ENCODE results near the gene MAN1B1.

MAN1B1 gene

DNA sequence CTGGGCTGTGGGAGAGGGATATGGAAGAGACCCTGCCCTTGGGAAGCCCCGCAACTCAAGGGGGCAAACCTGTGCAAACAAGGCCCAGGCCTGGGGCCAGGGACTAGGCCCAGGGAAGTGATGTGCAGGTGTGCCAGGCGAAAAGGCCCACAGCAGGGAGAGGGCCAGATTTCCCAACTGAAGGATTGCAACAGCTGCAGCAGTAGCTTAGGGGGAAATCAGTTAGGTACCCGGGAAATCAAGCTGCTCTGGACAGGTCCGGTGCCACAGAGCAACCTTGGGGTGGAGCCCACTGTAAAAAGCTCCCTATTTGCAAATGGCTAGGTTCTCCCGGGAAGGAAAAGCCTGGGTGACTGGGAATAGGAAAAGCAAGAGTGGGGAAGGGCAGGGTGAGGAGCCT is 62.6 kb downstream of the MAN1B1 start:
- no peak for DNase-seq

DNA sequence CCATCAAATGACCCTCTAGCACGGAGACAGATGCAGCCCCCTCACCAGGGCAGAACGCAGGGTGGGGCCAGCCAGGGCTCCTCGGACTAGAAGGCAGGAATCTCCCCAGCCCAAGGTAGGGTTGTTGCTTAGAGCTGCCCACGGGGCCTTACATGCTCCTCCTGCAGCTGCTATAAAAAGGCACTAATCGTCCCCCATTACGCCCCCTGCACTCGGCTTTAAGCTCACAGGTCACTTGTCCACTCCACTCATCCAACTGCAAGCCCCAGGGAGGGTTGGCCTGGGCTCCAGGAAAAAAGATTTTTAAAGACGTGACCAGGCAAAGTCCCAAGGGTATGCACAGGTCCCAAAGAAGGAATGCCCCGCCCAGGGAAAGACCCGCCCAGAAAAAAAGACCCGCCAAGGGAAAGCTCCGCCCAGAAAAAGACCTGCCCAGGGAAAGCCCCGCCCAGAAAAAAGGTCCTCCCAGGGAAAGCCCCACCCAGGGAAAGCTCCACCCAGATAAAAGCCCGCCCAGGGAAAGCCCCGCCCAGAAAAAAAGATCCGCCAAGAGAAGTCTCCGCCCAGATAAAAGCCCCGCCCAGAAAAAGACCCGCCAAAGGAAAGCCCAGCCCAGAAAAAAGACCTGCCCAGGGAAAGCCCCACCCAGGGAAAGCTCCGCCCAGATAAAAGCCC is 63.3 kb downstream of the MAN1B1 start:
- peak; percentile 95 for DNase-seq

DNA sequence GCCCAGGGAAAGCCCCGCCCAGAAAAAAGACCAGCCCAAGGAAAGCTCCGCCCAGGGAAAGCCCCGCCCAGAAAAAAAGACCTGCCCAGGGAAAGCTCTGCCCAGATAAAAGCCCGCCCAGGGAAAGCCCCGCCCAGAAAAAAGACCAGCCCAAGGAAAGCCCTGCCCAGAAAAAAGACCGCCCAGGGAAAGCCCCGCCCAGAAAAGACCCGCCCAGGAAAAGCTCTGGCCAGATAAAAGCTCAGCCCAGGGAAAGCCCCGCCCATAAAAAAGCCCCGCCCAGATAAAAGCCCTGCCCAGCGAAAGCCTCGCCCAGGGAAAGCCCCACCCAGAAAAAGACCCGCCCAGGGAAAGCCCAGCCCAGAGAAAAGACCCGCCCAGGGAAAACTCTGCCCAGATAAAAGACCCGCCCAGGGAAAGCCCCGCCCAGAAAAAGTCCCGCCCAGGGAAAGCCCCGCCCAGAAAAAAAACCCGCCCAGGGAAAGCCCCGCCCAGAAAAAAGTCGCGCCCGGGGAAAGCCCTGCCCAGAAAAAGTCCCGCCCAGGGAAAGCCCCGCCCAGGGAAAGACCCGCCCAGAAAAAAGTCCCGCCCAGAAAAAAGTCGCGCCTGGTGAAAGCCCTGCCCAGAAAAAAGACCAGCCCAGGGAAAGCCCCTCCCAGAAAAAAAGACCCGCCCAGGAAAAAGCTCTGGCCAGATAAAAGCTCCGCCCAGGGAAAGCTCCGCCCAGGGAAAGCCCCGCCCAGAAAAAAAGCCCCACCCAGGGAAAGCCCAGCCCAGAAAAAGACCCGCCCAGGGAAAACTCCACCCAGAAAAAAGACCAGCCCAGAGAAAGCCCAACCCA is 64.1 kb downstream of the MAN1B1 start:
- peak; percentile 95 for DNase-seq

DNA sequence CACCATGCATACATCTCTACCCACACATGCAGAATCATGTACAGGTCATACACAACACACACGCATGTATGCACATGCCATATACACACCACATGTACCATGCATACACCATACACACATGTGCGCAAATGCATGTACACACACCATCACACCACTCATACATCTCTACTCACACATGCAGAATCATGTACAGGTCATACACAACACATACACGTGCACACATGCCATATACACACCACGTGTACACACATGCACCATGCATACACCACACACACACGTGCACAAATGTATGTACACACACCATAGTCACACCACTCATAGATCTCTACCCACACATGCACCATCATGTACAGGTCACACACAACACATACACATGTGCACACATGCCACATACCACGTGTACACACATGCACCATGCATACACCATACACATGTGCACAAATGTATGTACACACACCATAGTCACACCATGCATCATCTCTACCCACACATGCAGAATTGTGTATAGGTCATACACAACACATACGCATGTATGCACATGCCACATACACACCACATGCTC is 66.1 kb downstream of the MAN1B1 start:
- DNase-seq, result no peak

DNA sequence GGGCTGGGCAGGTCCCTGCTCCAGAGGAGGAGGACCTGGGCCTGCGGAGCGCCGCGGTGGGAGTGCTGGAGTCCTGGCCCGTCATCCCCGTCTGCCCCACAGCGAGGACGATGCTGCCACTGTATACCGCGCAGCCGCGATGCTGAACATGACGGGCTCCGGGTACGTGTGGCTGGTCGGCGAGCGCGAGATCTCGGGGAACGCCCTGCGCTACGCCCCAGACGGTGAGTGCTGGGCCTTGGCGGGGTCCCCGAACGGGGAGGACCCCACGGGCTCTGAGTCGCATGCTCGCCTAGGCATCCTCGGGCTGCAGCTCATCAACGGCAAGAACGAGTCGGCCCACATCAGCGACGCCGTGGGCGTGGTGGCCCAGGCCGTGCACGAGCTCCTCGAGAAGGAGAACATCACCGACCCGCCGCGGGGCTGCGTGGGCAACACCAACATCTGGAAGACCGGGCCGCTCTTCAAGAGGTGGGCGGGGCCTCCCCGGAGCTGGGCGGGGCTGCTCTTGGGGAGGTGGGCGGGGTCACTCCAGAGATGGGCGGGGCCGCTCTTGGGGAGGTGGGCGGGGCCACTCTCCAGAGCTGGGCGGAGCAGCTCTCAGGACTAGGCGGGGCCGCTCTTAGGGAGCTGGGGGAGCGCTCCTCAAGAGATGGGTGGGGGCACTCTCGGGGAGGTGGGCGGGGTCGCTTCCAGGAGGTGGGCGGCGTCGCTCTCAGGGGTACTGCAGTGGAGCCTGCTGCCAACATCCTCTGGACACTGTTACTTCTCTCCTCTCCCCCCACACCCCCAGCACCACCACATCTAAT is 70.0 kb downstream of the MAN1B1 start:
- no peak for DNase-seq

- no peak for DNase-seq
Measured at GRCh38 chr9:137157618-137158415, 71.0 kb downstream of the MAN1B1 start.

GRCh38 chr9:137158625-137159024 is 71.8 kb downstream of the MAN1B1 start:
- no peak for DNase-seq
